ENCODE measurements around the gene NECTIN4. TPM values are rescaled to one million over a fixed set of nuclear protein-coding genes. Genes with fewer than 3 reads are reported as not detected.
A peak's percentile ranks its signal among the peaks of the same experiment; 100 is the strongest.
"Not testable (repeated sequence)": the region's sequence is repeated elsewhere in the genome, so short reads cannot be mapped to it uniquely, and the experiment has no call there.

Gene NECTIN4
- total RNA-seq, 1 experiment from 2014 or later: 0.21 TPM

DNA sequence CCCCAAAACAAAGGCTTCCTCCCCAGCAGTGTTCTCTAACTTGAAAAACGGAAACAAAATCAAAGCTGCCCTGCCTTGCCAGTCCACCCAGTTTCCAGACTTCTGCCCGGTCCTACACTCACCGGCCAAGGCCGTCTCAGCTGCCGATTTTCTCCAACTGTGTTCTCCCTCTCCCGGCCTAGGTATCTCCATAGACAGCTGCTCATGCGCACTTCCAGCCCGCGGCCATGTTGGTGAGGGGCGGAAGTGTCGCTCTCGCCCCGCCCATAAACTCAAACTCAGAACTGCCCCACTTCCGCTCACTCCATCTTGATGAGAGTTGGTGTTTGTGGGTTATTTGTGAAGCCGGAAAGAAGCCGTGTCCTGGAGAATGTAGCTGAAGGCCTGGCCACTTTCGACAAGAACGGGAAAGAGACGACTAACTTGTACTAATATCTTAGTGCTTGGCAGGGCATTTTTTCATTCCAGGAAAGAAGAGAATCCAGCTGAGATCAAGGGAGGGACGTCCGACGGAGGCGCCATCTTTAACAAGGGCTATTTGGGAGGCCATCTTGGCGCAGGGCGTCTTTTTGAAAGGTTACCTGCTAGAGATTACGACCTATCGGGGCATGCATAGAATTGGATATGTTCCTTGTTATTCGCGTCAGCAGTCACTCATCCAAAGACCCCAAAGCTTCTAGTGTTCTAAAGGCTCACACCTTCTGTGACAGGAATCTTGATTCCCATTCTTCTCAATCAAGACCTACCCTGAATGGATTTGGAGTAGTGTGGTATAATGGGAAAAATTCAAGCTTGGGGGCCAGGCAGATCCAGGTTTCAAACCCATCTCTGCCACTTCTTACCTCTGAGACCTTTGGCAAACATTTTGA lies 43.4 kb downstream of the NECTIN4 start, which contains the start of gene USF1:
TSS of gene USF1 (minus strand) at position 242 of the 869 bp plus-strand sequence. CDS start 2,702 bp downstream, outside the sequence.
- in situ Hi-C loops (cut with HindIII; ENCODE audit: low pct_unique_long_range_greater_than_20kb, low sequenced_read_pairs): no loop called here
- DNase-seq (ENCODE audit: low read depth, low spot score): peak; percentile 95

DNA sequence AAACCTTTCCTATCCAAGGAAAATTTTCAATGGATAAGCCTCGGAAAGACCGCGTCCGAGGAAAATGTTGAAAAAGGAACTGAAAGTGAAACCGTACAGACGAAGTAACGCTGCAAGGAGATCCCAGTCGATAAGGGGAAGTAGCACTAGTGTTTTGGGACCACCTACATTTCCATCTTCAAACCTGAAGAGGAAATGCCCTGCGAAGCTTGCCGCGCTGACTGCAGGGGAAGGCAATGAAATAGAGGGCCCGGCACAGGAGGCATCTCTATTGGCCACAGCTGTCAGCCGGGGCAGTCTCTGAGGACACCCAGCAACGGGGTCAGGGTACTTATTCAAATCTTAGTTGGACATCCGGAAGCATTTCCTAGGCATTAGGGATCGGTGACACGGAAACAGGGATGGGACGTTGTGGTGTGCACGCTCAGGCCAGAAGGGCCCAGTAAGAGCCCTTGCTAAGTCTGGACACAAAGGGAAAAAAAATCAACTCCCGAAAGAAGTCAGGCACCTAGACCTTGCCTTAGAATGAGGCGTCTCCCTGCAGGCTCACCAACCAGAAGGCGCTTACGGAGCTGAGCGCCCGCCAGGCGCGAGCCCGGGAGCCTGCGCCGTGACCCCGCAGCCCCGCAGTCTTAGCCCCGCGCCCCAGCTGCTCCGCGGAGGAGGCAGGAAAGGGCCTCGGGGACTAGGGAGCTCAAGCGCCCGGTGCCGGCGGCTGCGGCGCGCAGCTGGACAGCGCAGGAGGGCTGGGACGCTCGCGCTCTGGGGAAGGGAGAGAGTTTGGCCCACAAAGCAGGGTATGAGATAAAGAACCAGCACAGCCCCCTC lies 44.2 kb downstream of the NECTIN4 start:
- in situ Hi-C loops (cut with HindIII; ENCODE audit: low pct_unique_long_range_greater_than_20kb, low sequenced_read_pairs): no loop called here
- peak; percentile 70 for DNase-seq (ENCODE audit: low read depth, low spot score)

DNA sequence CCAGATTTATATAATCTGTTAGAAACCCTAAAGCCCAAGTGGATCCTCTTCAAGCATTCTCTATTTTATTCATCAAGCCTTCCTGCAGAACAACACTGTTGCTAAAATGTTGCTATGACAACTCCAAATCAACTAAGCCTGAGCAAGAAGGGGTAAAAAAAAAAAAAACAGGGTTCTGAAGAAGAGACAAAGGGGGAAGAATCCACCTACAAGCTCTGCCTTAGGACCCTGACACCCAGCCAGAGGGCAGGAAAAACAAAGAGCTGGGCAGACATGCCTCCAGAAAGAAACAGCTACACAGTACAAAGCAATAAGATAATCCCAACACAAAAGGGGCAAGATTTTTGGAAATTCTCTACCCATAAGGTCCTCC lies 44.8 kb downstream of the NECTIN4 start:
- no peak for DNase-seq (ENCODE audit: low read depth, low spot score)
- in situ Hi-C loops (cut with HindIII; ENCODE audit: low pct_unique_long_range_greater_than_20kb, low sequenced_read_pairs): no loop called here

DNA sequence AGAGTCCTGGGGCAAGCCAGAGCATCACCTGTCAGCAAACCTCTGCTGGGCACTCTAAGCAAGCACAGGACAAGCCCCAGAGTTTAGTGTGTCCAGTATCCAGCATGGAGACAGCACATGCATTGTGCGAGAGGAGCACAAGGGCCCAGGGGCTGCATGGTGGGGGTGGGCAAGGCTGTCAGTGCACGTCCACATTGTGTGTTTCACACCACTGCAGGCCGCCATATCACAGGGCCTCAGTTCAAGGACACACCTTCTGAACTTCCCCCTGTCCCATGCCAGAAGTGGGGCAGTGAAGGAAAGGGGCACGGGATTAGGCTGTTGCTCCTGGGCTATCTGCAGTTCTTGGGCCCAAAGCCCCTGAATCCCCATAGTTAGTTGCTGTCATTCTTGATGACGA lies 49.8 kb downstream of the NECTIN4 start:
- DNase-seq (ENCODE audit: low read depth, low spot score): no peak
- in situ Hi-C loops (cut with HindIII; ENCODE audit: low pct_unique_long_range_greater_than_20kb, low sequenced_read_pairs): no loop called here

DNA sequence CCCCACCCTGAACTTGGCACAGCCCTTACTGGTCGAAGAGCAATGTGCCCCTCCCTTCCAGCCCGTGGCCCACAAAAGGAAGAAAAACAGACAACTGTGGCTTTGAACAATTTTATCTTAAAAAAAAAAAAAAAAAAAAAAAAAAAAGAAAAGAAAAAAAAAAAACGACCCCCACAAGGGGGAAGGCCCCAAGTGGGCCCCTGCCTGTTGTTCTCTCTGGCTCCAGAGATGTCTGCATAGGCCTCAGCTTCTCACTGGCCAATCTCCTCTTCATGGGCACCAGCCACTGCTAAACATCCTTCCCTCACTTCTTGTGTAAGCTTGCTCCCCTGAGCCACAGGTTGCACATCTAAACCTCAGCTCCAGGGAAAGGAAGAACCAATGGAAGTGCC lies 50.2 kb downstream of the NECTIN4 start:
- no peak for DNase-seq (ENCODE audit: low read depth, low spot score)
- in situ Hi-C loops (cut with HindIII; ENCODE audit: low pct_unique_long_range_greater_than_20kb, low sequenced_read_pairs): no loop called here

DNA sequence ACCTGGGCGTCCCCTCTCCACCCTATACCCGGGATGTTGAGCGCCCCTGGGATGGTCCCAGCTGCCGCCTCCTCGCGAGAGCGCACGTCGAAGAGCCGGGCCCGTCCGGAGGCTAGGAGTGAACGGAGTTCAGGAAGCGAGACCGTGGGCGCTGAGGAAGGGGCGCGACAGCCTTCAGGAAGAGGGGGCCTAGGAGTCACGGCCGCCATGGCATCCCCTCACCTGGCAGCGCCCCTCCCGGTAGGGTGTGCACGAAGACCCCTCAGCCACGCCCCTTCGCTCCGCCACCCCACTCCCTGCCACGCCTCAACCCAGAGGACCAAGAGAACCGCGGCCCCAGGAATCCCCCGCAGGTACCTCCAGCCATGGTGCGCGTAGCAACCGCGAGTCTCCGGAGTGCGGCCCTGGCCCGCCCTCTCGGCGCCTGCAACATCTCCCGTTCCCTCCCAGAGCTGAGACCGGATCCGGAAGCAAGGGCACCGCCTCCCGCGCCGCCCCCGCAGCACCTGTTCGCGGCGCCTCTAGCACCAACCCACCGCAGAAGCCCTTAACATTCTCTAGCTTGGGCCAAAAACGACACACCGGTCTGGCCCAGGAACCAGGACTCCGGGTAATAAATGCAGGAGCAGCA lies 50.7 kb downstream of the NECTIN4 start, which contains the start of gene TSTD1:
TSS of gene TSTD1 (minus strand) at position 442 of the 631 bp plus-strand sequence. CDS start at position 367, 75 bp downstream.
- DNase-seq (ENCODE audit: low read depth, low spot score): no peak
- in situ Hi-C loops (cut with HindIII; ENCODE audit: low pct_unique_long_range_greater_than_20kb, low sequenced_read_pairs): no loop called here

DNA sequence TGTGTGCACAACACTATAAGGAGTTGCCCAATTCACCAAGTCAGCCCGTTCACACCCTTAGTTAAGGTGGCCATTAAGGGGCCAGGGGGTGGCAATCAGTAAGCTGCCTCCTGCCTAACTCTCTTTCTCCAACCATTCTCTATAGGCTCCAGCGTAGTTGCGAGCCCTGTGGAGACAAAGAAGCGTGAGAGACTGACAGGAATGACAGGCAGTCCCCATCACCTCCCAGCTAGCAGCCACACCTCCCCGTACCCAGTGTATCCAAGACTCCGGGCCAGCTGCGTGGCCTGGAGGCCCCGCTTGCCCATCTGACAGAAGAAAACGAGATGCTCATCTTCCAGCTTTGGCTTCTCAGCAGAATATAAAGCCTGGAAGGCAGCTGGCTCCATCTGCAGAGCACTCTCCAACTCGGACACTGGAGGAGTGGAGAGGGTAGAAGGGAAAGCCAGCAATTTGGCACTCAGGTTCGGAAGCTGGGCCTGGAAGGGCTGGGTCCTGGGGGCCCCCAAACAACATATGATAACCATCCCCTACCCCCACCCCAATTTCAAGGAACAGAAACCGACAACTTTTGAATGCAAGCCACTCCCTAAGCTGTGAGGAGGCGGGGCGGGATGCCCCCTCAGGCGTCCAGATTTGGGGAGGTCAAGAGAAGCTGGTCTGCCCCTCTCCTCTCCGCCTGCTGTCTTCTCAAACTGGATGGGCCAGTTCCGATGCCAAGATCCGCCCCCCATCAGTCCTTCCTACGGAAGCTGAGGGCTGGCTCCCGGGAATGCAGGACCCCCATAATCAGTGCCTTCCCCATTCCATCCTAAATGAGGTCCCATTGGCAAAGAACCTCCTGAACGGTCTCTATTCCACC lies 51.5 kb downstream of the NECTIN4 start:
- in situ Hi-C loops (cut with HindIII; ENCODE audit: low pct_unique_long_range_greater_than_20kb, low sequenced_read_pairs): no loop called here
- DNase-seq (ENCODE audit: low read depth, low spot score): no peak

DNA sequence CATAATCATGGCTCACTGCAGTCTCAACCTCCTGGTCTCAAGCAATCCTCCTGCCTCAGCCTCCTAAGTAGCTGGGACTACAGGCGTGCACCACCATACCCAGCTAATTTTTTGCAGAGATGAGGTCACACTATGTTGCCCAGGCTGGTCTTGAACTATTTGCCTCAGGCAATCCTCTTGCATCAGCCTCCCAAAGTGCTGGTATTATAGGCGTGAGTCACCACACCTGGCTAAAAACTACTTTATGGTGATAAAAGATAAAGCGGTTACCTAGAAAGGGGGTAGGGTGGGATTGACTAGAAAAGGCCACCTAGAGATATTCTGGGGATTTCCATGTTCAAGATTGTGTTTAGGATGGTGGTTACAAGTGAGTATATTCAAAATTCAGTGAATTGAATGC lies 55.6 kb downstream of the NECTIN4 start:
- no peak for DNase-seq (ENCODE audit: low read depth, low spot score)
- in situ Hi-C loops (cut with HindIII; ENCODE audit: low pct_unique_long_range_greater_than_20kb, low sequenced_read_pairs): no loop called here

DNA sequence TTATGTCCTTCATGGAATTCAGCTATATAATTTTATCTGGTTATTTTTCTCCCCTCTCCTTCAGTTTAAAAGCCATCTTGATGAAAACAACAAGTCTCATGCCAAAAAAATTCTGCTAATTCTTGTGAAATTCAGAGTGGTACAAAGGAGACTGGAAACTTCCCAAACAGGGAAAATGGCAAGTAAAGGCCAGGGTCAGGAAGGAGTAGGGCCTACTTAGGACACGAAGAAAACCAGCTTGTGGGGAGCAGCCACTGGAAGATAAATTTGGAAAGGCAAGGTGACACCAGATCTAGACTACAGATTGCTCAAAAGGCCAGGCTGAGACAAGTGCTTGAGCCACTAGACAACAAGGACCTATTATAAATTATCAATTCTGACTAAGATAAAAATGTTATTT lies 56.9 kb downstream of the NECTIN4 start:
- DNase-seq (ENCODE audit: low read depth, low spot score): no peak
- in situ Hi-C loops (cut with HindIII; ENCODE audit: low pct_unique_long_range_greater_than_20kb, low sequenced_read_pairs): no loop called here

DNA sequence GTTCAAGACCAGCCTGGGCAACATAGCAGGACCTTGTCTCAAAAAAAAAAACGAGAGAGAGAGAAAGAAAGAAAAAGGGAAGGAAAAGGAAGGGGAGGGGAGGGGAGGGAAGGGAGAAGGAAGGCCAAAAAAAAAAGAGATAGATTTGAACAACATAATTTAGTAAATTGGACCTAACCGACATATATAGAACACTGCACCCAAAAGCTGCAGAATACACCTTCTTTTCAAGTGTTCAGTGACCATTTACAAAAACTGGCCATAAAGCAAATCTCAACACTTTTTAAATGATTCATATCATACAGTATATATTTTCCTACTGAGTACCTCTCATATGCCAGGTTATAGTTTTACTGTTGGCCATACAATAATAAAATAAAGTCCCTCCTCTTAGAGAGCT lies 57.5 kb downstream of the NECTIN4 start:
- in situ Hi-C loops (cut with HindIII; ENCODE audit: low pct_unique_long_range_greater_than_20kb, low sequenced_read_pairs): no loop called here
- DNase-seq (ENCODE audit: low read depth, low spot score): no peak

DNA sequence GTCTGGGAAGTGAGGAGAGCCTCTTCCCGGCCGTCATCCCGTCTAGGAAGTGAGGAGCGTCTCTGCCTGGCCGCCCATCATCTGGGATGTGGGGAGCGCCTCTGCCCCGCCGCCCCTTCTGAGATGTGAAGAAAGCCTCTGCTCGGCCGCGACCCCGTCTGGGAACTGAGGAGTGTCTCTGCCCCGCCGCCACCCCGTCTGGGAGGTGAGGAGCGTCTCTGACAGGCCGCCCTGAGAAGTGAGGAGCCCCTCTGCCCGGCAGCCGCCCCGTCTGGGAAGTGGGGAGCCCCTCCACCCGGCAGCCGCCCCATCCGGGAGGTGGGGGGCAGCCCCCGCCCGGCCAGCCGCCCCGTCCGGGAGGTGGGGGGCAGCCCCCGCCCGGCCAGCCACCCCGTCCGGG lies 59.9 kb downstream of the NECTIN4 start:
- in situ Hi-C loops (cut with HindIII; ENCODE audit: low pct_unique_long_range_greater_than_20kb, low sequenced_read_pairs); DNase-seq (ENCODE audit: low read depth, low spot score): not testable (repeated sequence)

DNA sequence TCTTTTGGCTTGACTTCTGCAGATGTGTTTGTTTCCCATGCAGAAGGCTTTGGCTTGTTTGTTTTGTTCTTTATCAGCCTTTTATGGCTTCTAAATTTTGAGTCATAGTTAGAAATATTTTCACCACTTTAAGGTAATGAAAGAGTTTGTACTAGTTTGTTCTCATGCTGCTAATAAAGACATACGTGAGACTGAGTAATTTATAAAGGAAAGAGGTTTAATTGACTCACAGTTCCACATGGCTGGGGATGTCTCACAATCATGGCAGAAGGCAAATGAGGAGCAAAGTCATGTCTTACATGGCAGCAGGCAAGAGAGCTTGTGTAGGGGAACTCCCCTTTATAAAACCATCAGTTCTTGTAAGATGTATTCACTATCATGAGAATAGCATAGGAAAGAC lies 62.4 kb downstream of the NECTIN4 start:
- in situ Hi-C loops (cut with HindIII; ENCODE audit: low pct_unique_long_range_greater_than_20kb, low sequenced_read_pairs); DNase-seq (ENCODE audit: low read depth, low spot score): not testable (repeated sequence)

DNA sequence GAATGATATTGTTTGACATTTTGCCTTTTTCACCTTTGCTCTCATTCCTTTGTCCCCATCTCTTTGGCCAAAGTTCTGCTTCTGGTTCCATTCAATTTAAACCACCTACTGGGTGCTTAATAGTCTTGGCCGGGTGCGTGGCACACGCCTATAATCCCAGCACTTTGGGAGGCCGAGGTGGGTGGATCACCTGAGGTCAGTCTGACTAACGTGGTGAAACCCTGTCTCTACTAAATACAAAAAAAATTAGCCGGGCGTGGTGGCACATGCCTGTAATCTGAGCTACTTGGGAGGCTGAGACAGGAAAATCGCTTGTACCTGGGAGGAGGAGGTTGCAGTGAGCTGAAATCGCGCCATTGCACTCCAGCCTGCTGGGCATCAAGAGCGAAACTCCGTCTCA lies 66.9 kb downstream of the NECTIN4 start:
- in situ Hi-C loops (cut with HindIII; ENCODE audit: low pct_unique_long_range_greater_than_20kb, low sequenced_read_pairs): not testable (repeated sequence)

DNA sequence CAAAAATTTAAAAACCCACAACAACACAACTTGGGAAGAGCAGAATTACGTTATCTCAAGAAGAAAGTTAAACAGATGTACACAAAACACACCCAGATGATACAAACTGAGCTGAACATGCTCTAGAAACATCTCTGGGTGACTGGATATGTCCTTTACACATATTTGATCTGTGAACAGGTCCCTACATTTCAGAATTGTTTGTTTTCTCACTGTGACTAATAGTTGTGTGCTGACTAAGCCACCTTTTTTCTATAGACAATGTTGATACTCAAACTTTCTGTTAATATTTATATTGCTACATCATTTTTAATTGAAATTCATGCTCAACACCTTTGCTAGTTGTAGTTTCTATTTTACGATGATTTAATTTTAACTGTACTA lies 67.4 kb downstream of the NECTIN4 start:
- DNase-seq (ENCODE audit: low read depth, low spot score): no peak
- in situ Hi-C loops (cut with HindIII; ENCODE audit: low pct_unique_long_range_greater_than_20kb, low sequenced_read_pairs): no loop called here

More for the DNA sequence above, 66.9 kb downstream of the NECTIN4 start:
- not testable (repeated sequence) for DNase-seq (ENCODE audit: low read depth, low spot score)

DNA sequence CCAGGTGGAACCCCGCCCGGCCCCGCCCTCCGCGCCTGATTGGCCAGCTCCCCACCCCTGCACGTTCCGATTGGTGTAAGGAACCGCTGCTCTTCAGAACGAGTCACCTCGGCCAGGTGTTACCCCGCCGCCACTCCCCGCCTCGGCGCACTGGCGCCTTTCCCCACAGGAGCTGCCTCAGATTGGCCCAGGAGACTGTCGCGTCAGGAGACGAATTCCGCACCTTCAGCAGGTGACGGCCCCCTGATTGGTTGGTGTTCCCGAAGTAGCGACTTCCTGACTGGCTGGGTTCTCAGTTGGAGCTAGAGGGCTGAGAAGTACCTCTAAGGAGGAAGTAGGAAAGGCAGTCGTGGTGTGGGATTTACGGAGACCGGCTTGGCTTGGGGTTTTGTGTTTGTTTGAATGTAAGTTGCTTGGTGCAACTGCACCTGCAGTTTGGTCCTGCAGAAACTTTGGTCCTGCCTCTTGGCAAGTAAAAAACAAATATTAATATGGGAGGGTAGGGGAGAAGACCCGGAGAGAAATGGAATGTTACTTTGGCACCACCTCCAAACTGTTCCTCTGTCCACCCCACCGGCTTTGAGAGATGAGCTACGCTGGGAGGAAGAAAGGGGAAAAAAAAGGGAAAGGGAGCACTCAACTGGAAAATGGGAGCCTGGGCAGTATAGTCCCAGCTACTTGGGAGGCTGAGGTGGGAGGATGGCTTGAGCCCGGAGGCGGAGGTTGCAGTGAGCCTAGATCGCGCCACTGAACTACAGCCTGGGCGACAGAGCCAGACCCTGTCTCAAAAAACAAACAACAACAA lies 68.0 kb downstream of the NECTIN4 start:
- peak; percentile 58 for DNase-seq (ENCODE audit: low read depth, low spot score)
- in situ Hi-C loops (cut with HindIII; ENCODE audit: low pct_unique_long_range_greater_than_20kb, low sequenced_read_pairs): no loop called here
